ENCODE results near the gene HBG1.
A peak's percentile ranks its signal among the peaks of the same experiment; 100 is the strongest.
"Not testable (repeated sequence)": the region's sequence is repeated elsewhere in the genome, so short reads cannot be mapped to it uniquely, and the experiment has no call there.

Gene HBG1

DNA sequence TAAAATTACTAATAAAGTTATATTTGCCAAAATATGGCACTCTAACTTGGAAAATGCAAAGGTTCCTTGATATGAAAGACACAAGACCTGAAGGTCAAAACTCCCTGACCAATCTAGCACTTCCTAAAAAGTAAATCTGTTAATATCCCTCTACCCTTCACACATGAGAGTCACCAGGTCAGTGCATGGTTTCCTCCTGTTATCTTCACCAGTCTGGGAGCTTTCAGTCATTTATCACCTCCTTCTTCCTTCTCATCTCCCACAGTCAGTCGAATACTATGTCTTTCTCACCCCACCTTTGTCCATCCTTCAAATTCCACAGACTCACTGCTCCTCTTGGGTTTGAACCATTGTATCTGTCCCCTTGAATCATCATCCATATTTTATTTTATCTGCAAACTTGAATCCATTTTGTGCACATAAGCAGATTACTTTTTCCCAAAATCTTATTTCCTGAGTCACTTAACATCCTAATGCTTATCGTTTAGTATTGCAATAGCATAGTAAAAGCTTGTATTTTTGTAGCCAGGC lies 17.4 kb upstream of the HBG1 start:
- no peak for DNase-seq (ENCODE audit: low read depth)
- no peak overlapping the region for H3K4me3 ChIP-seq (ENCODE audit: low read length)
- TF ChIP-seq, protein P1, sequence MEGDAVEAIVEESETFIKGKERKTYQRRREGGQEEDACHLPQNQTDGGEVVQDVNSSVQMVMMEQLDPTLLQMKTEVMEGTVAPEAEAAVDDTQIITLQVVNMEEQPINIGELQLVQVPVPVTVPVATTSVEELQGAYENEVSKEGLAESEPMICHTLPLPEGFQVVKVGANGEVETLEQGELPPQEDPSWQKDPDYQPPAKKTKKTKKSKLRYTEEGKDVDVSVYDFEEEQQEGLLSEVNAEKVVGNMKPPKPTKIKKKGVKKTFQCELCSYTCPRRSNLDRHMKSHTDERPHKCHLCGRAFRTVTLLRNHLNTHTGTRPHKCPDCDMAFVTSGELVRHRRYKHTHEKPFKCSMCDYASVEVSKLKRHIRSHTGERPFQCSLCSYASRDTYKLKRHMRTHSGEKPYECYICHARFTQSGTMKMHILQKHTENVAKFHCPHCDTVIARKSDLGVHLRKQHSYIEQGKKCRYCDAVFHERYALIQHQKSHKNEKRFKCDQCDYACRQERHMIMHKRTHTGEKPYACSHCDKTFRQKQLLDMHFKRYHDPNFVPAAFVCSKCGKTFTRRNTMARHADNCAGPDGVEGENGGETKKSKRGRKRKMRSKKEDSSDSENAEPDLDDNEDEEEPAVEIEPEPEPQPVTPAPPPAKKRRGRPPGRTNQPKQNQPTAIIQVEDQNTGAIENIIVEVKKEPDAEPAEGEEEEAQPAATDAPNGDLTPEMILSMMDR (IDR thresholded peaks at IDR 0.05; ENCODE audit: insufficient read depth, low read depth, low read length, missing control alignments) = no peak

DNA sequence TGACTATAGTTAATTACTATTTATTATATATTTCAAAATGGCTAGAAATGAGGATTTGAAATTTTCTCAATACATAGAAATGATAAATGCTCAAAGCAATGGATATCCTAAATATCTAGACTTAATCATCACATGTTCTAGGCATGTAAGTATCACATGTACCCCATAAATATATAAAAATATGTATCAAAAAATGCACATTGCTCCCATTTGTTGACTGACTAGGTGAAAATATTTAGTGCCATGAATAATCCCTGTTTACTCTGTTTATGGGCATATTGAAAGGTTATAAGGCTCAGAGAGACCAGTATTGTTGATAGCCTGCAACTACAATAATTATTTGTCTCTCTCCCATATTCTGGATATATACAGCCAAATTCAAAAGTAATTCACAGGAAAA lies 17.0 kb upstream of the HBG1 start:
- H3K4me3 ChIP-seq (ENCODE audit: low read length) = no peak overlapping the region
- TF ChIP-seq, protein P1 (IDR thresholded peaks at IDR 0.05; ENCODE audit: insufficient read depth, low read depth, low read length, missing control alignments) = no peak
- no peak for DNase-seq (ENCODE audit: low read depth)

DNA sequence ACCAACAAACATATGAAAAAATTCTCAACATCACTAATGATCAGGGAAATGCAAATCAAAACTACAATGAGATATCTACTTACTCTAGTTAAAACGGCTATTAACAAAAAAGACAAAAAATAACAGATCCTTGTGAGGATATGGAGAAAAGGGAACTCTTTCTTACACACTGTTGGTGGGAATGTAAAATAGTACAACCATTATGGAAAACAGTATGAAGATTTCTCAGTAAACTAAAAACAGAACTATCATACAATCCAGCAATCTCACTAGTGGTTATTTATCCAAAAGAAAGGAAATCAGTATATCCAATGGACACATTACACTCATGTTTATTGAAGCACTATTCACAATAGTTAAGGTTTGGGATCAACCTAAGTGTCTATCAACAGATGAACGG lies 16.2 kb upstream of the HBG1 start:
- no peak overlapping the region for H3K4me3 ChIP-seq (ENCODE audit: low read length)
- TF ChIP-seq, protein P1 (IDR thresholded peaks at IDR 0.05; ENCODE audit: insufficient read depth, low read depth, low read length, missing control alignments) = no peak
- DNase-seq (ENCODE audit: low read depth) = no peak

DNA sequence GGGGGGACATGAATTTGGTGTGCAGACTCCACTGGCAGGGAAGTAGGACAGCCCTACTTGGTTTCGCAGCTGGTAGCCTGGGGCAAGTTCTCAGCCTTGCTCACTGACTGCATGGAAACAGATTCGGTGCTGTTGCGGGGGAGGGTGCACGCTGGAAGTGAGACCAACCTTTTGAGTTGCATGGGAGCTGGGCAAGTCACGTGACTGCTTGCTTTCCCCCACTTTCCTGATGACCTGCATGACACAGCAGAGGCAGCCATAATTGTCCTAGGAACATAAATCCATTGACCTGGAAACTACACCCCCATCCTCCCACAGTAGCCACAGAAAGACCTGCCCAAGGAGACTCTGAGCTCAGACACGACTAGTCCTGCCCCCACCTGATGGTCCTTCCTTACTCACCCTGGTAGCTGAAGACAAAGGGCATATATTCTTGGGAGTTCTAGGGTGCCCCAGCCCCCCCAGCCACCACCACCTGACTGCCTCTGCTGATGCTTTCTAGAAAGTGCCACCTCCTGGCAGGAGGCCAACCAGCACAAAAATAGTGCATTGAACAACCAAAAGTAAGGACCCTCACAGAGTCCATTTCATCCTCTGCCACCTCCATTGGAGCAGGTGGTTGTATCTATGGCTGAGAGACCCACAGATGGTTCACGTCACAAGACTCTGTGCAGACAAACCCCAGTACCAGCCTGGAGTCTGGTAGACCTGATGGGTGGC lies 9.0 kb upstream of the HBG1 start:
- H3K4me3 ChIP-seq (ENCODE audit: low read length) = no peak overlapping the region
- TF ChIP-seq, protein P1 (IDR thresholded peaks at IDR 0.05; ENCODE audit: insufficient read depth, low read depth, low read length, missing control alignments) = no peak

DNA sequence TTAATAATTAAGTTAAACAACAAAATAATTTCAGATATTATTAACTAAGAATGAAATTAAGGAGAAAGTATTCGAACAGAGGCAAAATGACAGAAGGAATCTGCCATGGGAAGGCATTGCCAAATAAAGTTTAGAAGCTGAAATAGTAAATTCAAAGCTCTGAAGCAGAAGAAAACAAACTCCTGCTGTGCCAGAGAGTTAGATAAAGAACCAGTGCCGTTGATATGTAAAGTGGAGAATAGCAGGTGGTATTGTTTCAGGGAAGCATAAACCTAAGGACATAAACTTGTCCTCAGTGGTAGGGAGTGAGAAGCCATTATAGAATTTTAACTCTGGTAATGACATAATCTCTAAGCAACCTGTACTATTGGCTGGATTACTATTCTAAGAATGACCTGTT lies 7.6 kb upstream of the HBG1 start:
- no peak for DNase-seq (ENCODE audit: low read depth)
- TF ChIP-seq, protein P1 (IDR thresholded peaks at IDR 0.05; ENCODE audit: insufficient read depth, low read depth, low read length, missing control alignments) = no peak
- H3K4me3 ChIP-seq (ENCODE audit: low read length) = no peak overlapping the region

More for the DNA sequence above, 9.0 kb upstream of the HBG1 start:
- DNase-seq (ENCODE audit: low read depth) = peak; percentile 33

DNA sequence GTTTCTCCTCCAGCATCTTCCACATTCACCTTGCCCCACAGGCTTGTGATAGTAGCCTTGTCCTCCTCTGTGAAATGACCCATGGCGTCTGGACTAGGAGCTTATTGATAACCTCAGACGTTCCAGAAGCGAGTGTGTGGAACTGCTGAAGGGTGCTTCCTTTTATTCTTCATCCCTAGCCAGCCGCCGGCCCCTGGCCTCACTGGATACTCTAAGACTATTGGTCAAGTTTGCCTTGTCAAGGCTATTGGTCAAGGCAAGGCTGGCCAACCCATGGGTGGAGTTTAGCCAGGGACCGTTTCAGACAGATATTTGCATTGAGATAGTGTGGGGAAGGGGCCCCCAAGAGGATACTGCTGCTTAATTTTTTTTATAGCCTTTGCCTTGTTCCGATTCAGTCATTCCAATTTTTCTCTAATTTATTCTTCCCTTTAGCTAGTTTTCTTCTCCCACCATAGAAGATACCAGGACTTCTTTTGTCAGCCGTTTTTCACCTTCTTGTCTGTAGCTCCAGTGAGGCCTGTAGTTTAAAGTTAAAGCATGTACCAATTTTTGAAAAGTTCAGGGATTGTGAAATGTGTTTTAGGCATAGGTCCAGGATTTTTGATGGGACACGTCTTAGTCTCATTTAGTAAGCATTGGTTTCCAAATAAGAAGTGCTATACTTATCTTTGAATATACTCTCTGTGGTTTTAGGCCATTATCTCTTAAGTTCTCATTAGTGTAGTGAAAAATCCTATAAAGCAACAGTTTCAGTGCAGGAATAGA lies 5.2 kb upstream of the HBG1 start, which contains the start of gene HBG2:
TSS of gene HBG2 (minus strand) at position 136 of the 768 bp plus-strand sequence. CDS start at position 83, 53 bp downstream.
- DNase-seq (ENCODE audit: low read depth); H3K4me3 ChIP-seq (ENCODE audit: low read length): not testable (repeated sequence)

DNA sequence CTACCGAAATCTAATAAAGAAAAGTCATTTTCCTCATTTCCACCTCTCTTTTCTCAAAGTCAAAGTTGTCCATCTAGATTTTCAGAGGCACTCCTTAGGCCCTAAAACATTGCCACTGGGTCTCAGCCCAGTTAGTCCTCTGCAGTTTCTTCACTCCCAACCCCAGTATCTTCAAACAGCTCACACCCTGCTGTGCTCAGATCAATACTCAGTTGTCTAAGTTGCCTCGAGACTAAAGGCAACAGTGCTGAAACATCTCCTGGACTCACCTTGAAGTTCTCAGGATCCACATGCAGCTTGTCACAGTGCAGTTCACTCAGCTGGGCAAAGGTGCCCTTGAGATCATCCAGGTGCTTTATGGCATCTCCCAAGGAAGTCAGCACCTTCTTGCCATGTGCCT lies 4.4 kb upstream of the HBG1 start:
- not testable (repeated sequence) for DNase-seq (ENCODE audit: low read depth)

DNA sequence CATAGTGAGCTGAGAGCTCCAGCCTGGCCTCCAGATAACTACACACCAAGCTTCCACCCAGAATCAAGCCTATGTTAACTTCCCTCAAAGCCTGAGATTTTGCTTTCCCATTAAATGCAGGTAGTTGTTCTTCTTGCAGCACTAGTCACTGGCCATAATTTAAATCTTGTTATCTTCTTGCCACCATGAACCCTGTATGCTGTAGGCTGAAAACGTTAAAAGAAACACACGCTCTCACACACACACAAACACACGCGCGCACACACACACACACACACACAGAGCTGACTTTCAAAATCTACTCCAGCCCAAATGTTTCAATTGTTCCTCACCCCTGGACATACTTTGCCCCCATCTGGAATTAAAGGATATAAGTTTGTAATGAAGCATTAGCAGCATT lies 3.8 kb upstream of the HBG1 start:
- not testable (repeated sequence) for H3K4me3 ChIP-seq (ENCODE audit: low read length); DNase-seq (ENCODE audit: low read depth)

More for the DNA sequence above, 4.4 kb upstream of the HBG1 start:
- H3K4me3 ChIP-seq (ENCODE audit: low read length) = not testable (repeated sequence)
